HEK293T (cell line): ENCODE data around the gene HIRIP3.

Experiments
- BHLHE40 ChIP-seq: fragments of 450-650 bp; IDR thresholded peaks from 2 replicates; pipeline ENCODE4 v1.6.1; 2016; ENCODE audit warnings: mild to moderate bottlenecking, moderate library complexity, borderline replicate concordance
- CTBP1 ChIP-seq: fragments of 450-650 bp; IDR thresholded peaks from 2 replicates; pipeline ENCODE4 v1.6.1; 2016; ENCODE audit warnings: borderline replicate concordance
- ELF4 ChIP-seq: fragments of 450-650 bp; IDR thresholded peaks from 2 replicates; pipeline ENCODE4 v1.6.1; 2017; ENCODE audit warnings: antibody characterized with exemption
- FOXA1 ChIP-seq: fragments of 450-650 bp; IDR thresholded peaks from 2 replicates; pipeline ENCODE4 v1.6.1; 2016; ENCODE audit warnings: mild to moderate bottlenecking
- FOXK2 ChIP-seq: fragments of 450-650 bp; IDR thresholded peaks from 2 replicates; pipeline ENCODE4 v1.6.1; 2016; ENCODE audit warnings: mild to moderate bottlenecking
- HDGF ChIP-seq: fragments of 450-650 bp; IDR thresholded peaks from 2 replicates; pipeline ENCODE4 v1.6.1; 2017; ENCODE audit warnings: antibody characterized with exemption, borderline replicate concordance
- L3MBTL2 ChIP-seq: fragments of 450-650 bp; conservative IDR thresholded peaks from 2 replicates; pipeline ENCODE4 v1.6.1; 2016; ENCODE audit warnings: mild to moderate bottlenecking
- NFRKB ChIP-seq: fragments of 450-650 bp; IDR thresholded peaks from 2 replicates; pipeline ENCODE4 v1.6.1; 2016; ENCODE audit warnings: mild to moderate bottlenecking, moderate library complexity
- SP1 ChIP-seq: fragments of 450-650 bp; IDR thresholded peaks from 2 replicates; pipeline ENCODE4 v1.6.1; 2017
- SUZ12 ChIP-seq: fragments of 450-650 bp; IDR thresholded peaks from 2 replicates; pipeline ENCODE4 v1.6.1; 2016; ENCODE audit warnings: mild to moderate bottlenecking
- TARDBP ChIP-seq: fragments of 450-650 bp; IDR thresholded peaks from 2 replicates; pipeline ENCODE4 v1.6.1; 2016
- ZNF384 ChIP-seq: fragments of 450-650 bp; IDR thresholded peaks from 2 replicates; pipeline ENCODE4 v1.6.1; 2016
- TF ChIP-seq, protein P1 (sequence below): fragments of 450-650 bp; IDR thresholded peaks from 2 replicates; pipeline ENCODE4 v1.6.1; 2016

GRCh38 chr16:29943846-29944799, 51.3 kb downstream of the HIRIP3 start:
- no peak for TF ChIP-seq NFRKB
- no peak for TF ChIP-seq FOXK2
- TF ChIP-seq BHLHE40, result no peak
- no peak for TF ChIP-seq ELF4
- TF ChIP-seq ZNF384, result no peak
- no peak for TF ChIP-seq FOXA1
- no peak for TF ChIP-seq SP1
- TF ChIP-seq SUZ12, result no peak
- TF ChIP-seq, protein P1, sequence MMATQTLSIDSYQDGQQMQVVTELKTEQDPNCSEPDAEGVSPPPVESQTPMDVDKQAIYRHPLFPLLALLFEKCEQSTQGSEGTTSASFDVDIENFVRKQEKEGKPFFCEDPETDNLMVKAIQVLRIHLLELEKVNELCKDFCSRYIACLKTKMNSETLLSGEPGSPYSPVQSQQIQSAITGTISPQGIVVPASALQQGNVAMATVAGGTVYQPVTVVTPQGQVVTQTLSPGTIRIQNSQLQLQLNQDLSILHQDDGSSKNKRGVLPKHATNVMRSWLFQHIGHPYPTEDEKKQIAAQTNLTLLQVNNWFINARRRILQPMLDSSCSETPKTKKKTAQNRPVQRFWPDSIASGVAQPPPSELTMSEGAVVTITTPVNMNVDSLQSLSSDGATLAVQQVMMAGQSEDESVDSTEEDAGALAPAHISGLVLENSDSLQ, result no peak; the same call in 1 of the 2 replicates
- no peak for TF ChIP-seq HDGF
- TF ChIP-seq TARDBP, result no peak
- TF ChIP-seq L3MBTL2, result no peak
- TF ChIP-seq CTBP1, result peak; percentile 95
